OCI-LY1 (cell line): Measurements from ENCODE around the gene TMOD2.

Experiments used
- EZH2 ChIP-seq: fragments of 200-600 bp; sonication (generic), shearing (Covaris generic); IDR thresholded peaks from 2 replicates; pipeline ENCODE4 v1.8.0; 2017; ENCODE audit warnings: borderline replicate concordance, mixed run types, mild to moderate bottlenecking, antibody characterized with exemption, low read length, moderate library complexity, mixed read lengths
- TF ChIP-seq, protein P1 (sequence below): fragments of 200-600 bp; sonication (generic), shearing (Covaris generic); IDR thresholded peaks from 2 replicates; pipeline ENCODE4 v1.5.1; 2017; ENCODE audit warnings: mild to moderate bottlenecking, antibody characterized with exemption, low read length, moderate library complexity, mixed read lengths

DNA sequence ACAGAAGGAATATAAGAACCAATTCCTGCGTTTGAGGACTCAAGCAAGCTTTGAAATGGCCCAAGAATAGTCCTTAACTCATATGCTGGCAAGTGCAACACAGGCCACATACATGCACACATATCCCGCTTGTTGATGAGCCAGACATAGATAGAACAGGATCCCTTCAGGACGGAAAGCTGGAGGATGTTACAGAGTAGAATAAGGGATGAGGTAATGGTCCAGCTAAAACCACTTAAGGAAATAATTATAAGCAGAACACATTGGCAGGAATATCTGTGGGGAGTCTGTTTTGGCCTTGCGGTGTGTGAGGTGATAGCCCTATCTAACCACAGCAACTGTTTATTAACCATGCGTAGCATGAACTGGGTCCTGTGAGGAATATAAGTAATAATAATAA is 45.1 kb upstream of the TMOD2 start:
- TF ChIP-seq, protein P1, sequence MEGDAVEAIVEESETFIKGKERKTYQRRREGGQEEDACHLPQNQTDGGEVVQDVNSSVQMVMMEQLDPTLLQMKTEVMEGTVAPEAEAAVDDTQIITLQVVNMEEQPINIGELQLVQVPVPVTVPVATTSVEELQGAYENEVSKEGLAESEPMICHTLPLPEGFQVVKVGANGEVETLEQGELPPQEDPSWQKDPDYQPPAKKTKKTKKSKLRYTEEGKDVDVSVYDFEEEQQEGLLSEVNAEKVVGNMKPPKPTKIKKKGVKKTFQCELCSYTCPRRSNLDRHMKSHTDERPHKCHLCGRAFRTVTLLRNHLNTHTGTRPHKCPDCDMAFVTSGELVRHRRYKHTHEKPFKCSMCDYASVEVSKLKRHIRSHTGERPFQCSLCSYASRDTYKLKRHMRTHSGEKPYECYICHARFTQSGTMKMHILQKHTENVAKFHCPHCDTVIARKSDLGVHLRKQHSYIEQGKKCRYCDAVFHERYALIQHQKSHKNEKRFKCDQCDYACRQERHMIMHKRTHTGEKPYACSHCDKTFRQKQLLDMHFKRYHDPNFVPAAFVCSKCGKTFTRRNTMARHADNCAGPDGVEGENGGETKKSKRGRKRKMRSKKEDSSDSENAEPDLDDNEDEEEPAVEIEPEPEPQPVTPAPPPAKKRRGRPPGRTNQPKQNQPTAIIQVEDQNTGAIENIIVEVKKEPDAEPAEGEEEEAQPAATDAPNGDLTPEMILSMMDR, result no peak
- TF ChIP-seq EZH2, result no peak
